ENCODE data around the gene MEF2C. TPM values are rescaled to one million over a fixed set of nuclear protein-coding genes. Genes with fewer than 3 reads are reported as not detected.

MEF2C gene
- polyA plus RNA-seq, 1 donor (not counting 4 experiments of a cell fraction or from before 2014, with no cell fraction given) = 0.10 TPM

DNA sequence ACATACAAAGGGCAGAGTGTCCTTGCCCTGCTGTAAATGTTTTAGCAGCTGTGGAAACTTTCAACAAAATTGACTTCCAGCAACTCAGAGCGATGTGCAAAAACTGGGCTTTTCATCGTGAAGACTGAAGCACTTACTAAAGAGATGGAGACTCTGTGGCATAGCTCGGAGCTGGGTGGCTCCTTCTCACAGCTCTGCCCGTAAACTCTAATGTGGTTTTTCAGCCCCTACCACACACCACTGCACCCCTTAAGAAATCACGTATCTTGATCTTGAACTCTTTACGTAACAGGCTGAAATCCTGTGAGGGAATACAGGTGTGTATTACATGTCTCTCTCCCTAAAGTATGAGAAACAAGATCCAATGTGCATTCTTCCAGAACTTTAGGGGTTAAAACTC lies 124.4 kb downstream of the MEF2C start:
- Histone ChIP-seq H3K9ac (ENCODE audit: control insufficient read depth, extremely low read depth, insufficient read depth, low read length) (no peak overlapping the region), H3K4me1 (ENCODE audit: control insufficient read depth, extremely low read depth, insufficient read depth, low read length) (no peaks in the 10 kb centered on the region), H4K20me1 (ENCODE audit: control insufficient read depth, extremely low read depth, insufficient read depth, low read length) (no peaks in the 10 kb centered on the region), H3K9me3 (ENCODE audit: control insufficient read depth, low read depth, low read length) (no peaks in the 10 kb centered on the region), H3K27ac (ENCODE audit: control insufficient read depth, insufficient read depth, low read length) (no peak overlapping the region), H3K36me3 (ENCODE audit: control insufficient read depth in 2 of 2, extremely low read depth in 1 of 2, insufficient read depth in 2 of 2, low read length in 2 of 2) (no peaks in the 10 kb centered on the region), H3K27me3 (ENCODE audit: control insufficient read depth, extremely low read depth, insufficient read depth, low read length) (no peaks in the 10 kb centered on the region), H3K79me2 (ENCODE audit: control insufficient read depth, insufficient read depth, low read length) (no peaks in the 10 kb centered on the region), H3K4me3 (ENCODE audit: control insufficient read depth in 2 of 3, extremely low read depth in 1 of 3, insufficient read depth in 2 of 3, low read depth in 1 of 3, low read length in 3 of 3) (no peak overlapping the region), H3K9me1 (ENCODE audit: control insufficient read depth, extremely low read depth, insufficient read depth, low read length) (no peaks in the 10 kb centered on the region), H2AFZ (ENCODE audit: control insufficient read depth, low read length) (no peak overlapping the region), H3K4me2 (ENCODE audit: control insufficient read depth, extremely low read depth, insufficient read depth, low read depth, low read length) (no peak overlapping the region)
- dilution Hi-C loops (cut with MboI; ENCODE audit: extremely low pct_ligation_motif_present, low sequenced_read_pairs) = no loop called here
- FAIRE-seq (no peak), DNase-seq (ENCODE audit: low read depth, low spot score) (no peak)
- TF ChIP-seq EZH2 (IDR thresholded peaks at IDR 0.05; ENCODE audit: low read length) = no peak
- TF ChIP-seq, protein P1, sequence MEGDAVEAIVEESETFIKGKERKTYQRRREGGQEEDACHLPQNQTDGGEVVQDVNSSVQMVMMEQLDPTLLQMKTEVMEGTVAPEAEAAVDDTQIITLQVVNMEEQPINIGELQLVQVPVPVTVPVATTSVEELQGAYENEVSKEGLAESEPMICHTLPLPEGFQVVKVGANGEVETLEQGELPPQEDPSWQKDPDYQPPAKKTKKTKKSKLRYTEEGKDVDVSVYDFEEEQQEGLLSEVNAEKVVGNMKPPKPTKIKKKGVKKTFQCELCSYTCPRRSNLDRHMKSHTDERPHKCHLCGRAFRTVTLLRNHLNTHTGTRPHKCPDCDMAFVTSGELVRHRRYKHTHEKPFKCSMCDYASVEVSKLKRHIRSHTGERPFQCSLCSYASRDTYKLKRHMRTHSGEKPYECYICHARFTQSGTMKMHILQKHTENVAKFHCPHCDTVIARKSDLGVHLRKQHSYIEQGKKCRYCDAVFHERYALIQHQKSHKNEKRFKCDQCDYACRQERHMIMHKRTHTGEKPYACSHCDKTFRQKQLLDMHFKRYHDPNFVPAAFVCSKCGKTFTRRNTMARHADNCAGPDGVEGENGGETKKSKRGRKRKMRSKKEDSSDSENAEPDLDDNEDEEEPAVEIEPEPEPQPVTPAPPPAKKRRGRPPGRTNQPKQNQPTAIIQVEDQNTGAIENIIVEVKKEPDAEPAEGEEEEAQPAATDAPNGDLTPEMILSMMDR (optimal IDR thresholded peaks at IDR 0.05 in 1 of 3, IDR thresholded peaks at IDR 0.05 in 1 of 3, conservative IDR thresholded peaks at IDR 0.05 in 1 of 3; ENCODE audit: extremely low read depth in 1 of 3, insufficient read depth in 2 of 3, low read length in 3 of 3) = no peak

DNA sequence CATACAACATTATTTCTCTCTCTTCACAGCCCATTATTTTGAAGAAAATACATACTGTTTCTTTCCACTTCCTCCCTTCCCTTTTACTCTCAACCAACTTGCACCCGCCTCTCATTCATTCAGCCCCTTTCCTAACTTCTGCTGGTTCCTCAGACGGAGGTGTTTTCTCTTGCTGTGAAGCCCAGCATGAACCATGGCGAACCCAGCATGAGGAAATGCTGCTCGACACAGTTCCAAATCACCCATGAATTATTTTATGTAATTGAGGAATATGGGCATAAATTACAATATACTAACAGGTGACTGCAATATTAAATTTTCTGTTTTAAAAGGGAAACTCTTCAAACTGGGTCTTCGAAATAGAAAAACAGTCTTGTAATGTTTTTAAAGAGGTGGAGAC lies 124.8 kb downstream of the MEF2C start:
- Histone ChIP-seq H3K9ac (ENCODE audit: control insufficient read depth, extremely low read depth, insufficient read depth, low read length) (no peak overlapping the region), H4K20me1 (ENCODE audit: control insufficient read depth, extremely low read depth, insufficient read depth, low read length) (no peaks in the 10 kb centered on the region), H3K9me3 (ENCODE audit: control insufficient read depth, low read depth, low read length) (no peaks in the 10 kb centered on the region), H3K79me2 (ENCODE audit: control insufficient read depth, insufficient read depth, low read length) (no peaks in the 10 kb centered on the region), H3K9me1 (ENCODE audit: control insufficient read depth, extremely low read depth, insufficient read depth, low read length) (no peaks in the 10 kb centered on the region), H3K4me2 (ENCODE audit: control insufficient read depth, extremely low read depth, insufficient read depth, low read depth, low read length) (no peak overlapping the region), H3K4me1 (ENCODE audit: control insufficient read depth, extremely low read depth, insufficient read depth, low read length) (no peaks in the 10 kb centered on the region), H3K27ac (ENCODE audit: control insufficient read depth, insufficient read depth, low read length) (no peak overlapping the region), H3K27me3 (ENCODE audit: control insufficient read depth, extremely low read depth, insufficient read depth, low read length) (no peaks in the 10 kb centered on the region), H3K4me3 (ENCODE audit: control insufficient read depth in 2 of 3, extremely low read depth in 1 of 3, insufficient read depth in 2 of 3, low read depth in 1 of 3, low read length in 3 of 3) (no peak overlapping the region), H2AFZ (ENCODE audit: control insufficient read depth, low read length) (no peak overlapping the region), H3K36me3 (ENCODE audit: control insufficient read depth in 2 of 2, extremely low read depth in 1 of 2, insufficient read depth in 2 of 2, low read length in 2 of 2) (no peaks in the 10 kb centered on the region)
- dilution Hi-C loops (cut with MboI; ENCODE audit: extremely low pct_ligation_motif_present, low sequenced_read_pairs) = no loop called here
- FAIRE-seq = no peak
- no peak for DNase-seq (ENCODE audit: low read depth, low spot score)
- TF ChIP-seq EZH2 (IDR thresholded peaks at IDR 0.05; ENCODE audit: low read length) = no peak
- TF ChIP-seq, protein P1 (optimal IDR thresholded peaks at IDR 0.05 in 1 of 3, IDR thresholded peaks at IDR 0.05 in 1 of 3, conservative IDR thresholded peaks at IDR 0.05 in 1 of 3; ENCODE audit: extremely low read depth in 1 of 3, insufficient read depth in 2 of 3, low read length in 3 of 3) = no peak

Measured in keratinocyte (primary cell).